ENCODE measurements around the gene MAB21L4.

GRCh38 chr2:240846873-240847595 is 48.9 kb downstream of the MAB21L4 start:
- TF ChIP-seq CTCF (IDR thresholded peaks at IDR 0.05): no peak
- TF ChIP-seq POLR2A (IDR thresholded peaks at IDR 0.05): no peak
- no peak for TF ChIP-seq POLR2AphosphoS5 (IDR thresholded peaks at IDR 0.05)
- no peak for TF ChIP-seq EP300 (IDR thresholded peaks at IDR 0.05; ENCODE audit: low read depth)

Measured in transverse colon (tissue), 4 donors.